NCI-H146 treated with DMSO at 0.1 percent for 48 hours (cell line): ENCODE results near the gene ELL2.
"Not testable (repeated sequence)": the region's sequence is repeated elsewhere in the genome, so short reads cannot be mapped to it uniquely, and the experiment has no call there.

Source experiments
- DNase-seq: peaks from one replicate; lab custom pipeline; 2025; ENCODE audit not compliant: unreplicated experiment; lab: John Stamatoyannopoulos, UW

Gene ELL2

GRCh38 chr5:95883185-95884016 lies 78.2 kb downstream of the ELL2 start:
- no peak for DNase-seq

GRCh38 chr5:95881833-95882232 lies 79.8 kb downstream of the ELL2 start:
- DNase-seq: no peak

- no peak for DNase-seq
Measured at GRCh38 chr5:95880081-95880926, 81.3 kb downstream of the ELL2 start.

- DNase-seq: no peak
Measured at GRCh38 chr5:95879661-95880060, 82.0 kb downstream of the ELL2 start.

GRCh38 chr5:95878417-95879323 lies 83.0 kb downstream of the ELL2 start:
- DNase-seq: peak; percentile 16

- no peak for DNase-seq
Measured at GRCh38 chr5:95876782-95877181, 84.9 kb downstream of the ELL2 start.

GRCh38 chr5:95874246-95874645 lies 87.4 kb downstream of the ELL2 start:
- no peak for DNase-seq

- DNase-seq: no peak
Measured at GRCh38 chr5:95873351-95873750, 88.3 kb downstream of the ELL2 start.

- no peak for DNase-seq
Measured at GRCh38 chr5:95872346-95873268, 89.0 kb downstream of the ELL2 start.

GRCh38 chr5:95871146-95871806 lies 90.4 kb downstream of the ELL2 start:
- no peak for DNase-seq

- DNase-seq: no peak
Measured at GRCh38 chr5:95870105-95870672, 91.5 kb downstream of the ELL2 start.

GRCh38 chr5:95869173-95869855 lies 92.3 kb downstream of the ELL2 start:
- not testable (repeated sequence) for DNase-seq

- no peak for DNase-seq
Measured at GRCh38 chr5:95868136-95868535, 93.5 kb downstream of the ELL2 start.

GRCh38 chr5:95866435-95867040 lies 95.1 kb downstream of the ELL2 start:
- DNase-seq: no peak

GRCh38 chr5:95864944-95865504 lies 96.6 kb downstream of the ELL2 start:
- DNase-seq: no peak

GRCh38 chr5:95864456-95864855 lies 97.2 kb downstream of the ELL2 start:
- no peak for DNase-seq

- no peak for DNase-seq
Measured at GRCh38 chr5:95863383-95863757, 98.3 kb downstream of the ELL2 start.
